Measurements from ENCODE around the gene ATP4A.

DNA sequence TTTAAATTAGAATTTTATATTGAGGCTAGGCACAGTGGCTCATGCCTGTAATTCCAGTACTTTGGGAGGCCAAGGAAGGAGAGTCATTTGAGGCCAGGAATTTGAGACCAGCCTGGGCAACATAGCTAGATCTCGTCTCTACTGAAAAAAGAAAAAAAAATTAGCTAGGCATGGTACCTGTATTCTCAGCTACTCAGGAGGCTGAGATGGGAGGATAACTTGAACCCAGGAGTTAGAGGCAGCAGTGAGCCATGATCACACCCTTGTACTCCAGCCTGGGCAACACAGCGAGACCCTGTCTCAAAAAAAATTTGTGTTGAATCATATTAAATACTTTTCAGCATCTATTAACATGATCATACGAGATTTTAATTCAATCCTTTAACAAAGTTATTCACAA lies 27.4 kb upstream of the ATP4A start:
- TF ChIP-seq, protein P1, sequence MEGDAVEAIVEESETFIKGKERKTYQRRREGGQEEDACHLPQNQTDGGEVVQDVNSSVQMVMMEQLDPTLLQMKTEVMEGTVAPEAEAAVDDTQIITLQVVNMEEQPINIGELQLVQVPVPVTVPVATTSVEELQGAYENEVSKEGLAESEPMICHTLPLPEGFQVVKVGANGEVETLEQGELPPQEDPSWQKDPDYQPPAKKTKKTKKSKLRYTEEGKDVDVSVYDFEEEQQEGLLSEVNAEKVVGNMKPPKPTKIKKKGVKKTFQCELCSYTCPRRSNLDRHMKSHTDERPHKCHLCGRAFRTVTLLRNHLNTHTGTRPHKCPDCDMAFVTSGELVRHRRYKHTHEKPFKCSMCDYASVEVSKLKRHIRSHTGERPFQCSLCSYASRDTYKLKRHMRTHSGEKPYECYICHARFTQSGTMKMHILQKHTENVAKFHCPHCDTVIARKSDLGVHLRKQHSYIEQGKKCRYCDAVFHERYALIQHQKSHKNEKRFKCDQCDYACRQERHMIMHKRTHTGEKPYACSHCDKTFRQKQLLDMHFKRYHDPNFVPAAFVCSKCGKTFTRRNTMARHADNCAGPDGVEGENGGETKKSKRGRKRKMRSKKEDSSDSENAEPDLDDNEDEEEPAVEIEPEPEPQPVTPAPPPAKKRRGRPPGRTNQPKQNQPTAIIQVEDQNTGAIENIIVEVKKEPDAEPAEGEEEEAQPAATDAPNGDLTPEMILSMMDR (IDR thresholded peaks at IDR 0.05): no peak
- no peak for TF ChIP-seq ZFX (IDR thresholded peaks at IDR 0.05; ENCODE audit: borderline replicate concordance)
